Iris pigment epithelial cell (primary cell): ENCODE data around the gene RASGRF2.
A peak's percentile ranks its signal among the peaks of the same experiment; 100 is the strongest.

Experiments
- DNase-seq: peaks from one replicate; pipeline ENCODE4 v3.0.0-alpha.2; 2011; ENCODE audit warnings: low read depth

RASGRF2 gene

GRCh38 chr5:81177061-81177460 is 216.9 kb downstream of the RASGRF2 start:
- no peak for DNase-seq

- DNase-seq = no peak
Measured at GRCh38 chr5:81179959-81180358, 219.8 kb downstream of the RASGRF2 start.

GRCh38 chr5:81180780-81181460 is 220.8 kb downstream of the RASGRF2 start:
- no peak for DNase-seq

- DNase-seq = no peak
Measured at GRCh38 chr5:81181576-81182316, 221.6 kb downstream of the RASGRF2 start.

GRCh38 chr5:81182396-81183390 is 222.5 kb downstream of the RASGRF2 start:
- no peak for DNase-seq

- DNase-seq = peak; percentile 14
Measured at GRCh38 chr5:81183811-81184748, 223.9 kb downstream of the RASGRF2 start.

- no peak for DNase-seq
Measured at GRCh38 chr5:81184749-81185110, 224.6 kb downstream of the RASGRF2 start.

- DNase-seq = no peak
Measured at GRCh38 chr5:81187885-81188284, 227.7 kb downstream of the RASGRF2 start.

- DNase-seq = no peak
Measured at GRCh38 chr5:81188962-81189361, 228.8 kb downstream of the RASGRF2 start.

- no peak for DNase-seq
Measured at GRCh38 chr5:81189875-81190498, 229.8 kb downstream of the RASGRF2 start.

GRCh38 chr5:81191726-81192372 is 231.7 kb downstream of the RASGRF2 start:
- DNase-seq = no peak

GRCh38 chr5:81192373-81192750 is 232.2 kb downstream of the RASGRF2 start:
- no peak for DNase-seq

- DNase-seq = peak; percentile 77
Measured at GRCh38 chr5:81194633-81195334, 234.6 kb downstream of the RASGRF2 start.

GRCh38 chr5:81195335-81195929 is 235.3 kb downstream of the RASGRF2 start:
- no peak for DNase-seq

- DNase-seq = no peak
Measured at GRCh38 chr5:81202655-81203054, 242.5 kb downstream of the RASGRF2 start.

- DNase-seq = no peak
Measured at GRCh38 chr5:81203729-81204128, 243.6 kb downstream of the RASGRF2 start.

GRCh38 chr5:81204205-81204604 is 244.0 kb downstream of the RASGRF2 start:
- no peak for DNase-seq

- no peak for DNase-seq
Measured at GRCh38 chr5:81205058-81205457, 244.9 kb downstream of the RASGRF2 start.

GRCh38 chr5:81207009-81207408 is 246.8 kb downstream of the RASGRF2 start:
- peak; percentile 43 for DNase-seq
